Measurements from ENCODE around the gene MUC4.

MUC4 gene

GRCh38 chr3:195700319-195700718, 111.4 kb downstream of the MUC4 start:
- Histone ChIP-seq H3K4me3 (no peak overlapping the region), H3K9me3 (ENCODE audit: low read depth, low read length) (no peaks in the 10 kb centered on the region), H3K27ac (no peak overlapping the region), H3K36me3 (ENCODE audit: insufficient read depth, low read length) (no peaks in the 10 kb centered on the region; the same call in 1 of the 2 replicates), H3K9ac (ENCODE audit: insufficient read length) (no peak overlapping the region)
- no peak for TF ChIP-seq EZH2 (IDR thresholded peaks at IDR 0.05)
- TF ChIP-seq FOXP2 (optimal IDR thresholded peaks at IDR 0.05; ENCODE audit: control extremely low read depth, extremely low read length, insufficient read depth), result no peak
- no peak for TF ChIP-seq POLR2AphosphoS5 (IDR thresholded peaks at IDR 0.05; ENCODE audit: borderline replicate concordance, low read depth, low read length)
- DNase-seq (ENCODE audit: low read depth, low spot score), result no peak

DNA sequence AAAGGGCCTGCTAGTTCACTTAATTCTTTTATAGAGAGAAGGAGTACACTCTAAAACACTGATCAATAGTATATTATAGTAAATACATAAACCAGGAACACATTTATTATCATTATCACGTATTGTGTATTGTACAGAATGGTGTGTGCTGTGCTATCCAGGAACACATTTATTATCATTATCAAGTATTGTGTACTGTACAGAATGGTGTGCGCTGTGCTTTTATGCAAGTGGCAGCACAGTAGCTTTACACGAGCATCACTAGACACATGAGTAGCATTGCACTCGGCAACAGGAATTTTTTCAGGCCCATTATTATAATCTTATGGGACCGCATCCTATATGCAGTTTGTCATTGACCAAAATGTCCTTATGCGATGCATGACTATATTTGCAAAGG, 111.9 kb downstream of the MUC4 start:
- Histone ChIP-seq H3K36me3 (ENCODE audit: insufficient read depth, low read length) (no peaks in the 10 kb centered on the region; the same call in 1 of the 2 replicates), H3K27ac (no peak overlapping the region), H3K4me3 (no peak overlapping the region), H3K9me3 (ENCODE audit: low read depth, low read length) (no peaks in the 10 kb centered on the region), H3K9ac (ENCODE audit: insufficient read length) (no peak overlapping the region)
- TF ChIP-seq FOXP2 (optimal IDR thresholded peaks at IDR 0.05; ENCODE audit: control extremely low read depth, extremely low read length, insufficient read depth) (no peak), POLR2AphosphoS5 (IDR thresholded peaks at IDR 0.05; ENCODE audit: borderline replicate concordance, low read depth, low read length) (no peak), EZH2 (IDR thresholded peaks at IDR 0.05) (no peak)
- no peak for DNase-seq (ENCODE audit: low read depth, low spot score)

GRCh38 chr3:195699388-195699771, 112.3 kb downstream of the MUC4 start:
- no peaks in the 10 kb centered on the region for H3K9me3 ChIP-seq (ENCODE audit: low read depth, low read length)
- H3K9ac ChIP-seq (ENCODE audit: insufficient read length), result no peak overlapping the region
- no peaks in the 10 kb centered on the region; the same call in 1 of the 2 replicates for H3K36me3 ChIP-seq (ENCODE audit: insufficient read depth, low read length)
- DNase-seq (ENCODE audit: low read depth, low spot score), result no peak
- no peak overlapping the region for H3K4me3 ChIP-seq
- TF ChIP-seq FOXP2 (optimal IDR thresholded peaks at IDR 0.05; ENCODE audit: control extremely low read depth, extremely low read length, insufficient read depth), result no peak
- TF ChIP-seq EZH2 (IDR thresholded peaks at IDR 0.05), result no peak
- no peak for TF ChIP-seq POLR2AphosphoS5 (IDR thresholded peaks at IDR 0.05; ENCODE audit: borderline replicate concordance, low read depth, low read length)
- H3K27ac ChIP-seq, result no peak overlapping the region

GRCh38 chr3:195698647-195699387, 112.9 kb downstream of the MUC4 start:
- no peak overlapping the region for H3K27ac ChIP-seq
- TF ChIP-seq FOXP2 (optimal IDR thresholded peaks at IDR 0.05; ENCODE audit: control extremely low read depth, extremely low read length, insufficient read depth) (no peak), EZH2 (IDR thresholded peaks at IDR 0.05) (no peak), POLR2AphosphoS5 (IDR thresholded peaks at IDR 0.05; ENCODE audit: borderline replicate concordance, low read depth, low read length) (no peak; the same call in 1 of the 2 replicates)
- no peak overlapping the region for H3K9ac ChIP-seq (ENCODE audit: insufficient read length)
- H3K9me3 ChIP-seq (ENCODE audit: low read depth, low read length), result no peaks in the 10 kb centered on the region
- no peak for DNase-seq (ENCODE audit: low read depth, low spot score)
- H3K4me3 ChIP-seq, result no peak overlapping the region
- H3K36me3 ChIP-seq (ENCODE audit: insufficient read depth, low read length), result no peaks in the 10 kb centered on the region; the same call in 1 of the 2 replicates

DNA sequence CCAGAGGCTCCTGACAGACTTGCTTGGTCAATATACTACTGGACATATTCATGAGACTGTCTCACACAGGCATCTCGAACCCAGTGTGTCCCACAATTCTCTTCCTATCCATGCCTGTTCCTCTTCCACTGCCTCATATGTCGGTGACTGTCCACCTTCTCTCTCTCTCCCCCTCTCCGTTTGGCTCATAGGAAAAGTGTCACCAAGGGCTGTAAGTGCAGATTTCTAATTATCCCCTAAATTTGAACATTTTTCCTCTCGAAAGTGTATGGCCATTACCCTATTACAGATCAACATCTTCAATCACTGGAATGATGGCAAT, 113.4 kb downstream of the MUC4 start:
- no peak overlapping the region for H3K27ac ChIP-seq
- no peak for DNase-seq (ENCODE audit: low read depth, low spot score)
- no peak for TF ChIP-seq EZH2 (IDR thresholded peaks at IDR 0.05)
- TF ChIP-seq POLR2AphosphoS5 (IDR thresholded peaks at IDR 0.05; ENCODE audit: borderline replicate concordance, low read depth, low read length), result no peak
- no peak for TF ChIP-seq FOXP2 (optimal IDR thresholded peaks at IDR 0.05; ENCODE audit: control extremely low read depth, extremely low read length, insufficient read depth)
- no peak overlapping the region for H3K4me3 ChIP-seq
- H3K36me3 ChIP-seq (ENCODE audit: insufficient read depth, low read length), result no peaks in the 10 kb centered on the region; the same call in 1 of the 2 replicates
- no peak overlapping the region for H3K9ac ChIP-seq (ENCODE audit: insufficient read length)
- H3K9me3 ChIP-seq (ENCODE audit: low read depth, low read length), result no peaks in the 10 kb centered on the region

- no peak overlapping the region for H3K27ac ChIP-seq
- no peak overlapping the region for H3K9ac ChIP-seq (ENCODE audit: insufficient read length)
- H3K9me3 ChIP-seq (ENCODE audit: low read depth, low read length), result no peaks in the 10 kb centered on the region
- no peak for DNase-seq (ENCODE audit: low read depth, low spot score)
- H3K4me3 ChIP-seq, result no peak overlapping the region
- TF ChIP-seq FOXP2 (optimal IDR thresholded peaks at IDR 0.05; ENCODE audit: control extremely low read depth, extremely low read length, insufficient read depth) (no peak), POLR2AphosphoS5 (IDR thresholded peaks at IDR 0.05; ENCODE audit: borderline replicate concordance, low read depth, low read length) (no peak), EZH2 (IDR thresholded peaks at IDR 0.05) (no peak)
- no peaks in the 10 kb centered on the region; the same call in 1 of the 2 replicates for H3K36me3 ChIP-seq (ENCODE audit: insufficient read depth, low read length)
These were observed 114.0 kb downstream of the MUC4 start for GRCh38 chr3:195697582-195698324.

Measured in SK-N-MC (cell line).